ENCODE data around the gene PDHA1. TPM values are rescaled to one million over a fixed set of nuclear protein-coding genes. Genes with fewer than 3 reads are reported as not detected.

The PDHA1 gene
- total and polyA plus RNA-seq, 2 of the 8 experiments (the other 6 are each of a cell fraction or from before 2014, with no cell fraction given), result 128 to 225 TPM

GRCh38 chrX:19347916-19348315 is 4.2 kb downstream of the PDHA1 start (continued):
- TF ChIP-seq CHD7 (IDR thresholded peaks at IDR 0.05; ENCODE audit: insufficient replicate concordance, low read length) (no peak), SAP30 (IDR thresholded peaks at IDR 0.05; ENCODE audit: insufficient read depth, insufficient replicate concordance, low read length) (no peak), HDAC2 (IDR thresholded peaks at IDR 0.05; ENCODE audit: borderline replicate concordance in 1 of 2, low read depth in 2 of 2, low read length in 2 of 2) (no peak), TEAD4 (IDR thresholded peaks at IDR 0.05; ENCODE audit: low read depth, low read length) (no peak), RBBP5 (IDR thresholded peaks at IDR 0.05; ENCODE audit: borderline replicate concordance, low read depth, low read length) (no peak), FOSL1 (IDR thresholded peaks at IDR 0.05; ENCODE audit: insufficient read depth, low read depth, low read length) (no peak), HDAC6 (IDR thresholded peaks at IDR 0.05; ENCODE audit: low read depth, low read length) (no peak), CHD2 (IDR thresholded peaks at IDR 0.05; ENCODE audit: low read length) (no peak), SP2 (IDR thresholded peaks at IDR 0.05; ENCODE audit: low read length) (no peak), GABPA (IDR thresholded peaks at IDR 0.05; ENCODE audit: borderline replicate concordance, insufficient read depth, low read length) (no peak), CTBP2 (IDR thresholded peaks at IDR 0.05; ENCODE audit: borderline replicate concordance, insufficient read depth, insufficient read length, low read length) (no peak), TCF12 (IDR thresholded peaks at IDR 0.05; ENCODE audit: low read depth, low read length) (no peak)

Measured in H1 (cell line).